GM23338 (cell line): Measurements from ENCODE around the gene CCZ1B.
"Not testable (repeated sequence)": the region's sequence is repeated elsewhere in the genome, so short reads cannot be mapped to it uniquely, and the experiment has no call there.

Experiments
- CREB1 ChIP-seq: fragments of 250-450 bp; sonication (Bioruptor Pico); IDR thresholded peaks from 2 replicates; pipeline ENCODE4 v1.5.0; 2020; ENCODE audit warnings: low read depth, mild to moderate bottlenecking, moderate library complexity
- CTCF ChIP-seq, 2 experiments: fragments of 200-600 bp in 1 of 2; sonication (generic) in 1 of 2; conservative IDR thresholded peaks; 2 replicates each; pipeline versions ENCODE4 v1.5.1 to v1.6.1; 2016 to 2017; ENCODE audit warnings: antibody characterized with exemption in 2 of 2, low read depth in 2 of 2, mild to moderate bottlenecking in 2 of 2, moderate library complexity in 1 of 2
- EZH2 ChIP-seq: fragments of 200-600 bp; sonication (generic); IDR thresholded peaks from one replicate; pipeline ENCODE4 v1.8.0; 2017; ENCODE audit warnings: antibody characterized with exemption, mild to moderate bottlenecking, low read depth; ENCODE audit not compliant: unreplicated experiment
- EZH2phosphoT487 ChIP-seq: fragments of 200-600 bp; sonication (generic); IDR thresholded peaks from one replicate; pipeline ENCODE4 v1.8.1; 2018; ENCODE audit warnings: antibody characterized with exemption; ENCODE audit not compliant: unreplicated experiment
- JUNB ChIP-seq: IDR thresholded peaks from one replicate; pipeline ENCODE4 v1.6.1; 2016; ENCODE audit warnings: antibody characterized with exemption; ENCODE audit not compliant: unreplicated experiment
- POLR2AphosphoS5 ChIP-seq: IDR thresholded peaks from 2 replicates; pipeline ENCODE4 v1.6.1; 2016; ENCODE audit warnings: antibody characterized with exemption, low read depth
- REST ChIP-seq: IDR thresholded peaks from one replicate; pipeline ENCODE4 v1.6.1; 2018; ENCODE audit warnings: antibody characterized with exemption; ENCODE audit not compliant: unreplicated experiment

GRCh38 chr7:6829616-6830015, 3.5 kb upstream of the CCZ1B start:
- TF ChIP-seq EZH2; JUNB; CTCF (conservative IDR thresholded peaks at IDR 0.05; ENCODE audit: low read depth in 2 of 2); POLR2AphosphoS5; CREB1 (CRISPR knock-in tag); EZH2phosphoT487; REST: not testable (repeated sequence)
